NK-92 (cell line): ENCODE results near the gene UBAC1.
"Not testable (repeated sequence)": the region's sequence is repeated elsewhere in the genome, so short reads cannot be mapped to it uniquely, and the experiment has no call there.

Experiments
- DNase-seq: peaks from one replicate; lab custom pipeline; 2025; ENCODE audit not compliant: unreplicated experiment; lab: John Stamatoyannopoulos, UW

The UBAC1 gene

DNA sequence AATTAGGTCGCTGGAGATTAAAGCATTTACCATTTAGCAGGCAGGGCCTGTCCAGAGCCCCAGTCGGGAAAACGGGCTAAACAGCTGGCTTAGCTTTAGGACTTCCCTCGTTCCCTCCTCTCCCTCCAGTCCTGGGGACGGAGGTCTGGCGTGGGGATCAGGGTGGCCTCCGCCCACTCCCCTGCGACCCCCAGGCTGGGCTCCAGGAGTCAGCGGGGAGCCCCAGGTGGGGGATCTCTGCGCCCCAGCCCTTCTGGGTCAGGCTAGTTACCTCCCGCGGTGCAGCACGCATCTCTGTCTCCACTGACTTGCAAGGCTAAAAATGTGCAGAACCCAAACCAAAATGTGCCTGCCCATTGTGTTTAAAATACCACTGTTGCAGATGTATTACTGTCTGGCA, 37.7 kb downstream of the UBAC1 start:
- DNase-seq = no peak

DNA sequence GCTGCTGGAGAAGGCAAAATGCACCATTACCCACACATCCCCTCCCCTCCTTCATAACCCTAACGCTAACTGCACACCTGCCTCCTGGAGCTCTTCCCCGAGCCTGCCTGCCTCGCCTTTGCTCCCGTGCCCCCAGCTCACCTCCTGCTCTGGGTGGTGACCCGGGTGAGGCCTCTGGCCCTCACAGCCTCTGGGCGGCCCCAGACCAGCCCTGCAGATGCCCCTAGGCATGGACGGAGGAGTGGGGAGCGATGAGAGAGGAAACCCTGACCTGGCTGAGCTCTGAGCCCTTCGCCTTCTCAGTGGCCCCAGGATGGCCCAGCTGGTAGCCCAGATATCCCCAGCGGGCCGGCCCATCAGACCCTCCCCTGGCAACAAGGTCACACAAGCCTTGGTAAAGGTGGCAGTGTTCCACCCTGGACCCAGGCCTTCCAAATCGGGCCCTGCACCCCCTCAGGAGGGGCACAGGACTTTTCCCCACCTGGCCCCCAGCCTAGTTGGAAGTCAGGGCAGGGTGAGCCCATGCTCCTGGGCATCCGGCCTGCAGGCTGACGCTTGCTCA, 39.3 kb downstream of the UBAC1 start:
- DNase-seq = no peak

DNA sequence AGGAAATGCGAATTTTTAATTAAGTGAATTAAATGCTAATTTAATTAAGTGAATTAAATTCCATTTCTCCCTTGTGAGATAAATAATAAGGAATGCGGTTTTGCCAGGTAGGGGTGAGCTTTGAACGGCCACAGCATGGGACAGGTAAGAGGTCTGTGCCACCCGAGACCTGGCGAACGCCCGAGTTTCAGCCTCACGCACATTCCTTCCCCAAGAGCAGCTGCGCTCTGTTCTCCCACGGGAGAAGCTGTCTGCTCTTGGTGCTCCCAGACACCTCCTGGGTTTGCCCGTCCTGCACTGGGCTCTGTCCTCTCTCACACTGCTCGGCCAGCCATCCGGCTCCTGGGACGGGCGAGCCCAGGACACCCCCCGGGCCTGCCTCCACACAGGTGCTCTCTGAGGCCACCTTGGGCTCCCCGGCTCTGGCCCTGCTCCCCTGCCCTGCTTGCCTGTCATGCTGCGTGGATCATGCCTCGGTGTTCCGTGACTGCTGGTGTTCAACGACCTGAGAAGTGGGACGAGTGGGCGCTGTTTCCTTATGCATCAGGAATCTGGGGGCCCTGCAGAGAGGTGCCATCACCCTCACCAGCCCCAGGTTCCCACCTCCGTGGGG, 40.1 kb downstream of the UBAC1 start:
- no peak for DNase-seq

DNA sequence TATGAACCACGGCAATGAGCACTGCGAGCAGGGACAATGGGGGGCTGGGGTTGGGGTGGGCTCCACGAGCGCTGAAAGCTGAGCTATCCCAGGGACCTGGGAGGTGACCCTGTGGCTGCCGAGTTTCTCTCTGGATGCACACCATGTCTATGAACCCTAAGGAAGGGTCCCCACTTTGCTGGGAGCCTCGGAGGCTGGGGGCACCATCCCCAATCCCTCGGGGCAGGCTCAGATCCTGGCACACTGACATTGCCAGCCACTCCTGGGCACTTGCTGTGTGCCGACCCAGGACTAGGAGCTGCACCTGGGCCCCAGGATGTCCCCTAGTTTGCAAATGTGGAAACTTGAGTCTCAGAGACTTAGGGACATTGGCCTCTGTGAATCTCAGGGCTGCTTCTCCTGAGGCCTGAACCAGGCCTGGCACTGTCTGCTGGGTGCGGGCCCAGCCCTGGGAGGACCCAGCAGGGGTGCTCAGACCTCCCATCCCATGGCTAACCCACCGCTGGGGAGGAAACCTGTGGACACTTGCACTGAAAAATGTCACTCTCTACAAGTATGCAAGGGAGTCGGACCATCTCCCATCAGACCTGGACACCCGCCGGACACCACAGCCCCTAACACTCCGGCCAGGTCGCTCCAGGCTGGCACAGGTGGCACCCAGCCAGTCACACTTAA, 40.8 kb downstream of the UBAC1 start:
- DNase-seq = no peak

DNA sequence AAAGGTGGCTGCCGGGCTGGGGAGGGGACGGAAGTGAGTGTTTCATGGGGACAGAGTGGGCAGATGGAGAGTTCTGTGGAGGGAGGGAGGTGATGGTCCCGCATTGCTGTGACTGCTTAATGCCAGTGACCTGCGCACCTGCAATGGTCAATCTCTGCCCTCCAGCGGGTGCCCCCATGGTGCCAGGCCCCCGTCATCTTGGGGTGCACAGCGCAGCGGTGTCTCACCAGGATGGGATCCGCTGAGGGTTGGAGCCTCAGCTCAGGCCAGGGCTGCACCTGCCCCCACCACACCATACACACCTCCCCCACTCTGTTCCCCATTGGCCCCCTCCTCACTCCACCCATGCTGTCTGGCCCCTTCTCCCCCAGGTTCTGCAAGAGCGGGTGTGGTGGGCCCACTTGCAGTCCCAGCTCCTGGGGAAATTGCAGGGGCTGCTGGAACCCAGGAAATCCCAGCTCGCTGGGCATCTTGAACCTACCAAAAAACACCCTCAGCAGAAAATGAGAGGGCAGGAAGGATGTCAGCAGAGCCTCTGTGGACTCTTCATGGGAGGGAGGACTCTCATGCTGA, 41.8 kb downstream of the UBAC1 start:
- DNase-seq = no peak

DNA sequence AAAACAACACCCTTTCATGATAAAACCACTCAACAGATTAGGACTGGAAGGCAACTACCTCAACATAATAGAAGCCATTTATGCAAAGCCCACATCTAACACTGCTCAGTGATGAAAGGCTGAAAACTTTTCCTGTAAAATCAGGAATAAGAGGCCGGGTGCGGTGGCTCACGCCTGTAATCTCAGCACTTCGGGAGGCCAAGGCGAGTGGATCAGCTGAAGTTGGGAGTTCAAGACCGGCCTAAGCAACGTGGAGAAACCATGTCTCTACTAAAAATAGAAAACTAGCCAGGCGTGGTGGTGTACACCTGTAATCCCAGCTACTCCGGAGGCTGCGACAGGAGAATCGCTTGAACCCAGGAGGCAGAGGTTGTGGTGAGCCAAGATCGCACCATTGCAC, 44.9 kb downstream of the UBAC1 start:
- not testable (repeated sequence) for DNase-seq

DNA sequence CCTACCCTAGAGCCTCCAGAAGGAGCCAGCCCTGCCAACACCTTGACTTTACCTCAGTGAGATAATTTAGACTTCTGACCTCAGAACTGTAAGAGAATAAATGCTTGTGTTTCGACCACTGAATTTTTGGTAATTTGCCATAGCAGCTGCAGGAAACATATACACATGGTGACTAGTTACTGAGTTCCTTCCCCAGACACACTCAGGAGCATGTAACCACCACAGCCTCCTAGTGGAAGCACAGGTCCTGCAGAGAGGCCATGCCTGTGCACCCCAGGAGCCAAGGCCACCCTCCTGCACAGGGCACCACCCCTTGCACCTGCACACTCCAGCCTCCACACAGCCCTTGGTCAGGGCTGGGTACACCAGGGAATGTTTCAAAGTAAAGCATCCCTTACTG, 46.3 kb downstream of the UBAC1 start:
- DNase-seq = no peak

DNA sequence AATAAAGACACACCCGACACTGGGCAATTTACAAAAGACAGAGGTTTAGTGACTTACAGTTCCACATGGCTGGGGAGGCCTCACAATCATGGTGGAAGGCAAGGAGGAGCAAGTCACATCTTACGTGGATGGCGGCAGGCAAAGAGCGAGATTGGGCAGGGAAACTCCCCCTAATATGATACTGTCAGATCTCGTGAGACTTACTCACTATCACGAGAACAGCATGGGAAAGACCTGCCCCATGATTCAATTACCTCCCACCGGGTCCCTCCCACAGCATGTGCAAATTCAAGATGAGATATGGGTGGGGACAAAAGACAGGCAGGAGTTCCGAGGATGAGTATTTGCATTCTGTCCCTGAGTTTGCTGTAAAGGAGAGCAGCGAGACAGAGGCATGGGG, 49.9 kb downstream of the UBAC1 start:
- DNase-seq = not testable (repeated sequence)

DNA sequence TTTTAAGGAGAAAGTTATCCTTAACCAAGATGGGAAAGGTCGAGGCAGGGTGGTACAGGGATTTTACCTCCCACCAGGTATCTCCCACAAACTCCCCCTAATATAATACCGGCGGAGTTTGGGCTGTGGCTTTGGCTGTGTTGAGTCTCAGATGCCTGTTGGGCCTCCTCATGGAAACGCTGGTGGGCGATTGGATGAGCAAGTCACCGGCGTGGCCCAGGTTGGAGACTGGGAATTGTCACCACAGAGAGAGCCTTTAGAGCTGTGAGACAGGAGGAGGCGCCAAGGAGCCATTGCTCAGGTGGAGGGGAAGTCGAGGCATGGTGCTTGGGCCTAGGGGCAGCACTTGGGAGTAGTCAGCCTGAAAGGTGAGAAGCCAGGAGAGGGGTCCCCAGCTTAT, 50.4 kb downstream of the UBAC1 start:
- no peak for DNase-seq

DNA sequence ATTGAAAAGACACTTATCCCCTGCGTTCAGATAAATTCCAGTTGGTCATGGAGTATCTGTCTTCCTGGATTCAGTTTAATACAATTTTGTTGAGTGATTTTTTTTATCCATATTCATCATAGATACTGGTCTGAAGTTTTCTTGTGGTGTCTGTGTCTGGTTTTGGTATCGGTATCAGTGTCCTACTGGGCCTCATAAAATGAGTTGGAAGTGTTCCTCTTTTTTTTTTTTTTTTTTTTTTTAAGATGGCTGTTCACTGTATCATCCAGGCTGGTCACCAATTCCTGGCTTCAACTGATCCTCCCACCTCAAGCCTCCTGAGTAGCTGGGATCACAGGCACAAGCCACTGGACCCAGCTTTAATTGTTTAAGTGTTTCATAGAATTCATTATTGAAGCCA, 51.0 kb downstream of the UBAC1 start:
- DNase-seq = no peak

DNA sequence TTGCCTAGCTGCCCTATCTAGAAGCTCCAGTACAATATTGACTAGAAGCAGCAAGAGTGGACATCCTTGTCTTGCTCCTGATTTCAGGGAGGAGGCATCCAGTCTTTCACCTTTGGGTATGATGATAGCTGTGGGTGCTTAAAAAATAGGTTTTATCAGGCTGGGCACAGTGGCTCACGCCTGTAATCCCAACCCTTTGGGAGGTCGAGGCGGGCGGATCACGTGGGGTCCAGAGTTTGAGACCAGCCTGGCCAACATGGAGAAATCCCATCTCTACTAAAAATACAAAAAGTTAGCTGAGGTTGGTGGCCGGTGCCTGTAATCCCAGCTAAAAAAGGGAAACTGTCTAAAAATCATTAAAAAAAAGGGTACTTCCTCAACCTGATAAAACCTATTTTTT, 51.8 kb downstream of the UBAC1 start:
- no peak for DNase-seq

DNA sequence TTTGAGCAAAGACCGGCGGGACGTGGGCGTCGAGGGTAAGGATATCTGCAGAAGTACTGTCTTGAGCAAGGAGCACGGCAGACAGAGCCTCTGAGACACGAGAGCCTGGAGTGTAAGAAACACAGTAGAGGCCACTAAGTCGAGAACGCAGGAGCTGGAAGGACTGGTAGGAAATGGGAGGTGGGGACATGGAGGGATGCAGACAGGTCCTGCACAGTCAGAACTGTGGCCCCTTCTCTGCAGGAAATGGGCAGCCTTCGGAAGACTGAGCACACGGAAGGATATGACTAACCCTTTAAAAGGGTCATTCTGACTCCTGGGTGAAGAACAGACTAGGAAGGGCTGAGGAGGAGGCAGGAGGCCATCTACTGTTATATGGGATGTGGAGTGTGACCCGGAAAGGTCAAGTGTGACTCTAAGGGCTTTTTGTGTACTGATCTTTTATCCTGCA, 52.4 kb downstream of the UBAC1 start:
- no peak for DNase-seq

DNA sequence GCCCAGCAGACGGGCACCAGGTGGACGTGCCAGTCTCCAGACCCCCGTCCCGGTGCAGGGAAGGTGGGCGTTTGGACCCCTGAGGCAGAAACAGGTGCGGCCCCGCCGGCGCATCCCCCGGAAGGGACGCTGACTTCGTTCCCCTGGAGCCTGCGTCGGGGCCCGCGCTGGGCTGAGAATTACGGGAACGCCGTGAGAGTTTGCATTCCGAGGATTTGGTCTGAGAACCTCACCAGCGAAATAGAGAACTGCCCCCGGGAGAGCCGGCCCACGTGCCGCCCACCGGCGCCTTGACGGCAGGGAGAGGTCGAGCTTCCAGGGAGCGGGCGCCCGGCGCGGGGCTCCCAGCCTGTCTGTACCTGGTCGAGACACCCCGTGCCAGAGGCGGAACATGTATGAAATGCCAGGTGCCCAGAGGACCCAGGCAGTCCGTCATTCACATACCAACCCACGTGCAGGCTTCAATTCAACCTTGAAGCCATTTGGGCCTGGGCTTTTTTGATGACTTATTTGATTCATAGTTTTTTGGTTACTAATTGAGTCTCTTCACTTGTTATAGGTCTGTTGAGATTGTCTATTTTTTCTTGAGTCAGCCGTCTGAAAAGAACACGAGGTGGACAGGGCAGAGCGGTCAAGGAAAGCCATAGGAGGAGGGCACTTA, 53.0 kb downstream of the UBAC1 start:
- DNase-seq = no peak

DNA sequence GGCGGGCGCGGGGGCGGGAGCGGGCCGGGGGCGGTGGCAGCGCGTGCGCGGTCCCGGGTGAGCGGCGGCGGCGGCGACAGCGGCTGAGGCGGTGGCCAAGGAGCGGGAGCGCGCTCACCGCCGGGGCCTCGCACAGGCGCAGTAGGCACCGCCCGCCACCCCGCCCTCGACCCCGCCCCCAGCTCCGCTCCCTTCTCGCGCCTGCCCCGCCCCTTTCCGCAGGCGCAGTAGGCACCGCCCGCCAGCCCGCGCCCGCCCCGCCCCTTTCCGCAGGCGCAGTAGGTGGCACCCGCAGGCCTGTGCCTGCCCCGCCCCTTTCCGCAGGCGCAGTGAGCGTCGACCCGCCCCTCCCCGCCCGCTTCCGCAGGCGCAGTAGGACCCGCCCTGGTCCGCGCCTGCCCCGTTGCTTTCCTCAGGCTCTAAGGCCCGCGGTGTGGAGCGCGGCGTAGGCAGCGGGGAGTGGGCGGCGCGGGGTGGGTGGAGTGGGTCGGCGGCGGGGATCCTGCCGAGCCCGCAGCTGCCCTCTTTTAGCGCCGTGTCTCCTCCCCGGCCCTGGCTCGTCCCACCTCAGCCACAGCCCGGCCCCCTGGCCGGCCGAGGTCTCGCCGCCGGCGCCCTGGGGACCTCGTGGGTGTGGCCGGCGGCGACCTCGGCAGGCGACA, 53.6 kb downstream of the UBAC1 start, which contains the start of gene CAMSAP1:
Gene CAMSAP1, minus strand, starts transcription at position 116 of the 662 bp plus-strand sequence. CDS start 387 bp downstream, outside the sequence.
- peak; percentile 58 for DNase-seq

DNA sequence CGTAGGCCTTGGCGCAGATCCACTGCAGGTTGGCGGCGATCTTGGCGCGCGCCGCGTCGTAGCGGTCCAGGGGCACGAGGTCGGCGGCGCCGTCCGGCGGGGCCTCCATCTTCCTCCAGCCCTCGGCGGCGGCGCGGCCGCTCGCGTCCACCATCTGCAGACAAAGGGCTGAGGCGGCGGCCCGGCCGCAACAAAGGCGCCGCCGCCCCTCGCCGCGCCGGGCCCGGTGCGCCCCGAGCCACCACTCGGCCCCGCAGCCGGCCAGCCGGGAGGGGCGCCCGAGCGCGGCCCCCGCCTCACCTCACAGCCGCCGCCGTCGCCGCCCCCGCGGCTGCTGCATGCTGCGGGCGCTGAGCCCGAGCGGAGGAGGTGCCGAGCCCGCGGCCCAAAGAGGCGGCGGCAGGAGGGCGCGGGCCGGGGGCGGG, 54.2 kb downstream of the UBAC1 start:
- no peak for DNase-seq

DNA sequence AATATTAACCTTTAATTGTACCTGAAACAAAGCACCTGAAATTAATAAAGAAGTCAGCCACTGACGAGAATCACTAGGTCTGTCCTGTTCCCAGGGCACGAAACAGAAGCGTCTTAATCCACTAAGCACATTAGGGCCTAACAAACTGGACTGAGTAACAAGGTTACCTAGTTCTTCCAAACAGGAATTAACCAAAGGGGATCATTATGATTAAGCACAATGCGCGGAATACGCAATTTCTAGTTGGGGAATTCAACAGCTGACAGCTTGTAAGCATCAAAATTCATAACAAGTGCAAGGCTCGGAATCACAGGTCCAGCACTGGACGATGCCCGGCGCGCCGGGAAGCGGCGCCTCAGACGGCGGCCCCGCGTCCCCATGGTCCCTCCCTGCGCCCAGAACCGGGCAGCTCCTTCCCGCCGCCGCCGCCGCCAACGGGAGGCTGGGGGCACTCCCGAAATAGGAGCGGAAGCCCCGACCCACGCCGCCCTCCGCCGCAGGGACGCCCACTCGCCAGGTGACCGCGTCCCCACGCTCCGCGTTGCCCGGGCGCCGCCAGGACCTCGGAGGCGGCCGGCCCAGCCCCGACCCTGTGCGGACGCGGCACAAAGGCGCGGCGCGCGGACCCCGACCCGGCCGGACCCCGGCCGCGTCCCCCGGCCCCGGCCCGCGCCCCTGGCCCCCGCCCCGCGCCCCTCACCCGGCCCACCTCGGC, 54.7 kb downstream of the UBAC1 start:
- DNase-seq = no peak

DNA sequence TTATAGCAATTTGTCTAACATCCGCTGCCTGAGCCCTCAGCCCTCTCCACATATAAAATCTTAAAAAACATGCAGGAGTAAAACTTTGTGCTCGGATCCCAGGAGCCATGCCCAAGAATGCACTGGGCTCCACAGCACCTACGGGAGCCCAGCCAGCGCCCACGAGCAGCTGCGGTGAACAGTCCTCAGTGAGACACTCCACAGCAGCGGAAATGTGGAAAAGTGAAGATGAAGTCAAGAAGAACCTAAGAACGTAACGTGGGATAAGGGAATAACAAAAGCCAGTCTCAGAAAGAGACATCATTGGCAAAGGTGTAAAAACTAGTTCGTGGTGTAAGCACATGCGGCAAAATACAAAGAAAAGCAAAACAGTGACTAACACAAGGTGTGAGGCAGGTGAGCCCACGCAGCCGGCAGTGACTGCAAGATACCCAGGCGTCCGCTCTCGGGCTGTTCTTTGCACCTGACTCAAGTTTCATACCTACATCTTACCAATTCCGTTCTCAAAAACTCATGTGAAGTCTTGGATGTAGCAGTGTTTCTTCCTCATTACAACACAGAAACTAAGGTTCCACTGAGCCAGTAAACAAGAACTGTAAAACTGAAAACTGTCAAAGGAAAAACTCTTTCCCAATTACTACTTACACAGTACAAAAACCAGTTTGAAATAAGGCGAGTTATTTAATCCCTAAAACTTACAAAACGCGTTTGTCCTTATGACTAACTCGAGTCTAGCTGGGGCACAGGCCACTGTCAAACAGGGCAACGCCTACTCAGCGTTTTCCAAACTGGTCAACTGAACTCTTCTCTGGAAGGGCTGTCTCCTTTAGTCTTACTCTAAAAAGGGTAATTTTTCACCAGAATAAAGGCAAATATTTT, 55.6 kb downstream of the UBAC1 start:
- DNase-seq = no peak

DNA sequence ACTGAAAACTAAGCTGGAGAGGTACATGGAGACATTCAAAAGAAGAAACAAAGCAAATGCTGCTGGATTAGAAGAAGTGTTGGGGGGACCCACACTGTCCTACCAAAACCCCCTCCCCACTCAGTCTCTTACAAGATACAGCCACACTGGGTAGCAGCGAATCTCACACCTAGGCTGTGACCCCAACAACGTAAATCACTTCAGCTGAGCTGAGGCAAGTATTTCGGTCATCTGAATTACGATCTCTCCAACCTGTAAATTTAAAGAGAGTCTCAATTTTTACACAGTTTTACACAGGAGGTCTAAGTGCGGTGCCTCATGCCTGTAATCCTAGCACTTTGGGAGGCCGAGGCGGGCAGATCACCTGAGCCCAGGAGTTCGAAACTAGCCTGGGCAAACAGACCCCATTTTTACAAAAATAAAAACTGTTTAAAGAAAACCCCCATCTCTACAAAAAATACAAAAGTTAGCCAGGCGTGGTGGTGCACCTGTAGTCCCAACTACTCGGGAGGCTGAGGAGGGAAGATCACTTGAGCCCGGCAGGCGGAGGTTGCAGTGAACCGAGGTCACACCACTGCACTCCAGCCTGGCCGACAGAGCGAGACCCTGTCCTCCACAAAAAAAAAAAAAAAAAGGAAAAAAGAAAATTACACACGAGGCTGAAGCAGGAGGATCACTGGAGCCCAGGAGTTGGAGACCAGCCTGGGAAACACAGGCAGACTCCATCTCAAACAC, 57.2 kb downstream of the UBAC1 start:
- DNase-seq = no peak

DNA sequence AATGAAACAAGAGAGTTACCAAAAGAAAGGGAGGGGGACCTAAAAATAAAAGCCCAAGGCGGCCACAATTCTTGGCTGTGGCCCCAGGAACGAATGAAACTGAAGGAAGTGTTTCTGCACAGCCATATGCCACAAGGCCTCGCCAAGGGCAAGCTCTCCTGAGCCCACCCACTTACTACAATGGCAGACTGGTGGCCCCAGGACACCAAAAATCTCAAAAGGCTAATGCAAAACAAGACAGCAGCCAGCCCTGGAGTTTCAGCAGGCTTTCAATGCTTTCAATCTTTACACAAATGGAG, 57.9 kb downstream of the UBAC1 start:
- no peak for DNase-seq
